ENCODE results near the gene SNCA. TPM values are rescaled to one million over a fixed set of nuclear protein-coding genes. Genes with fewer than 3 reads are reported as not detected.

The SNCA gene
- total RNA-seq, 1 donor from 2014 or later = 16.6 TPM

- Mint-ChIP-seq H3K27me3 (no peaks in the 10 kb centered on the region), H3K9me3 (peaks cover 4% of the 10 kb centered on the region), H3K4me3 (no peak overlapping the region)
Observed at GRCh38 chr4:89704651-89705395, 132.1 kb downstream of the SNCA start.

GRCh38 chr4:89703829-89704590, 133.0 kb downstream of the SNCA start:
- DNase-seq (ENCODE audit: extremely low spot score, unreplicated experiment) = no peak
- TF ChIP-seq CTCF (conservative IDR thresholded peaks at IDR 0.05) = no peak
- peaks cover 4% of the 10 kb centered on the region for H3K36me3 Mint-ChIP-seq
- no peak overlapping the region for H3K27ac Mint-ChIP-seq
- no peak overlapping the region for H3K4me3 Mint-ChIP-seq
- peaks cover 4% of the 10 kb centered on the region for H3K9me3 Mint-ChIP-seq
- no peaks in the 10 kb centered on the region for H3K27me3 Mint-ChIP-seq
- H3K4me1 Mint-ChIP-seq (ENCODE audit: unreplicated experiment) = peaks cover 11% of the 10 kb centered on the region

More at GRCh38 chr4:89704651-89705395, 132.1 kb downstream of the SNCA start:
- Mint-ChIP-seq H3K4me1 (ENCODE audit: unreplicated experiment) (peaks cover 17% of the 10 kb centered on the region), H3K27ac (no peak overlapping the region), H3K36me3 (peaks cover 4% of the 10 kb centered on the region)
- DNase-seq (ENCODE audit: extremely low spot score, unreplicated experiment) = no peak
- no peak for TF ChIP-seq CTCF (conservative IDR thresholded peaks at IDR 0.05)

GRCh38 chr4:89700766-89701423, 136.1 kb downstream of the SNCA start:
- Mint-ChIP-seq H3K36me3 (peaks cover 4% of the 10 kb centered on the region), H3K27ac (no peak overlapping the region), H3K4me1 (ENCODE audit: unreplicated experiment) (peaks cover 5% of the 10 kb centered on the region), H3K27me3 (no peaks in the 10 kb centered on the region), H3K4me3 (no peak overlapping the region), H3K9me3 (peaks cover 4% of the 10 kb centered on the region)
- no peak for DNase-seq (ENCODE audit: extremely low spot score, unreplicated experiment)
- TF ChIP-seq CTCF (conservative IDR thresholded peaks at IDR 0.05) = peak; percentile 56

- no peak overlapping the region for H3K27ac Mint-ChIP-seq
- TF ChIP-seq CTCF (conservative IDR thresholded peaks at IDR 0.05) = no peak
- H3K9me3 Mint-ChIP-seq = peaks cover 9% of the 10 kb centered on the region
- no peaks in the 10 kb centered on the region for H3K36me3 Mint-ChIP-seq
- DNase-seq (ENCODE audit: extremely low spot score, unreplicated experiment) = no peak
- no peaks in the 10 kb centered on the region for H3K27me3 Mint-ChIP-seq
- no peak overlapping the region for H3K4me3 Mint-ChIP-seq
- no peaks in the 10 kb centered on the region for H3K4me1 Mint-ChIP-seq (ENCODE audit: unreplicated experiment)
Observed at GRCh38 chr4:89685690-89686089, 151.3 kb downstream of the SNCA start.

GRCh38 chr4:89685277-89685676, 151.7 kb downstream of the SNCA start:
- no peak for TF ChIP-seq CTCF (conservative IDR thresholded peaks at IDR 0.05)

More at GRCh38 chr4:89685277-89685676, 151.7 kb downstream of the SNCA start:
- DNase-seq (ENCODE audit: extremely low spot score, unreplicated experiment) = no peak
- Mint-ChIP-seq H3K4me3 (no peak overlapping the region), H3K4me1 (ENCODE audit: unreplicated experiment) (no peaks in the 10 kb centered on the region), H3K9me3 (peaks cover 8% of the 10 kb centered on the region), H3K36me3 (no peaks in the 10 kb centered on the region), H3K27me3 (no peaks in the 10 kb centered on the region), H3K27ac (no peak overlapping the region)
